GM18909 (cell line): ENCODE measurements around the gene MYO3B.
A peak's percentile ranks its signal among the peaks of the same experiment; 100 is the strongest.
"Not testable (repeated sequence)": the region's sequence is repeated elsewhere in the genome, so short reads cannot be mapped to it uniquely, and the experiment has no call there.

Experiments
- ATAC-seq: cut with Tn5 transposase; IDR thresholded peaks from one replicate; pipeline ENCODE4 v1.9.1; 2021; ENCODE audit warnings: mild to moderate bottlenecking; ENCODE audit not compliant: unreplicated experiment, poor library complexity

Gene MYO3B

DNA sequence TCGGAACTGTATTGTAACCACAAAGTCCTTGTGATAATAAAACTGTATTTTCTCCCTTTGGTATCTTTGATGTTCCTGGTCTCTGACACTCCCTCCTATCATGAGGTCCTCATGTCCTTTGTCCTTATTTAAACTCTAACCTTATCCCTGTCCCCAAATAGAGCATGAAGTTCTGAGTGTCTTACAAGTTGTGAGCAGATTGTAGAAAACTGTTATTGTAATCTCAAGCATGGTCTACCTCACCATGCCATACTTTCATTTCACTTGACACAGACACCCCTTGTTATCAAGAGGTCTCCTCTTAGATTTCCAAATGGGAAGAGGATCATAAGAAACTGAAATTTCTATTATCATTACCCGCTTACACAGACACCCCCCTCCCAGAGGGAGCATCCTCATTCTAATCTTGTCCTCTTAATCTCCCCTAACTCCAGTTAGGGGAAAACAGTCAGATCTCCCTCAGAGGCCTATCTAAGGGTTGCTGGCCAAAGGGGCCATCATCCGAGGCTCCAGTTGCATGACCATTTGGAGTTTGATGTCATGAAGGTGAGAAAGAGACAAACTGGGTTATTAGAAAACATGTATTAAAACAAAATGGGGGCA, 29.0 kb downstream of the MYO3B start:
- ATAC-seq = no peak

DNA sequence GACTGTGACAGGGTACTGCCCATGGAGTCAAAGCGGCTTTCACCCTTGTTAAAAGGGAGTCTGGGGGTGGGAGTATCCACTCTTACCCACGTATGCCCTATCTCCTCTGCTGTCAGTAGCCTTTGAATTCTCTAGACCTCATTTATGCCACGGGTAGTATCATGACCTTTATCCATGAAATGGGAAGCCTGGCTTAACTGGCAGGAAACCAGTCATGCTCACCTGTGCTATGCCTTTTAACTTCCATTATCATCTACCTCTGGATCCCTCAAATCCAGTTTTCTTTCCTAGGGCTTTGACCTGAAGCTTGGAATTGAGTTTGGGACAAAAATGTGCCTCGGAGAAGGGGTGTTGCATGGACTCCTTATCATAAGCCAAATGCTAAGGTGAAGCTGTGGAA, 30.0 kb downstream of the MYO3B start:
- ATAC-seq = no peak

DNA sequence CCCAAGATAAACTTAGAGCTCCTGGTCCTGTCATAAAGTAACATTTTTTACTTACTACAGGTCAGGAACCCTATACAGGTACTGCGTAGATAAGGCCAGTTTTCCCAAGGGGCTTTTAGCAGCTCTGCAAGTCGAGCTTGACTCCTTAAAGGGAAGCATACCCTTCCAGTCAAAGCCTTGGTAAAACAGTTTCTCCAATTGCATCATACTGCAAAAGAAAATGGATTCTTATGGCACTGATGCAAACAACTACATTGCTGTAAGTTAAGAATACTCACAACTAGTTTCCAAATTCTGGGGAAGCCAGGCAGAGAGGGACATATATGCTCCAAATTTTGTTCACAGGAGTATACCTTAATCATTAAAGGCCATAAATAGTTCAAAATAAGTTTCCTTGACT, 31.0 kb downstream of the MYO3B start:
- no peak for ATAC-seq

DNA sequence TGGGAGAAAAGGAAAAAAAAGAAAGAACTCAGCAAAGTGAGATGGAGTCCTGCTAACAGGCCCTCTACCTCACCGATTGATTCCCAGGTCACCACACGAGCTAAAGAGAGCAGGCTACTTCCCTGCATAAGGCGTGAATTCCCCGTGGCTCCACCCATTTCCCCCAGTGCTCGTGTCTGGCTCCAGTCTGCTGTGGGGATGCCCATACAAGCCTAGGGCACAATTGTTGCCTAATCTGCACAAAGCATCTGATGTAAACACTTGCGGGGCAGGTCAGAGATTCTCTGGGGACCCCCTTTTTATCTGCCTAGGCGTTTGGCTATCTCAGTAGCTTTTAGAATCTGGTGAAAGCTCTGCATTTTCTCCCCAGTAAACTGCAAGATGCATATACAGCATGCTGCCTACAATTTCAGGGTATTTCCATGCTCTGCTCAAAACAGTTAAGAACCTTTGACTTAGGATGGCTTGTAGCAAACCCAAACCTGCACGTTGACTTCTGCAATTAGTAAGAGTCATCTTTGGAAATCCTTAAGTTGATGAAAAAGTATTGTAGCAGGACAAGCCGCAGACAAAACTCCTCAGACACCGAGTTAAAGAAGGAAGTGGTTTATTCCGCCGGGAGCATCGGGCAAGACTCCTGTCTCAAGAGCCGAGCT, 34.8 kb downstream of the MYO3B start:
- peak; percentile 65 for ATAC-seq

DNA sequence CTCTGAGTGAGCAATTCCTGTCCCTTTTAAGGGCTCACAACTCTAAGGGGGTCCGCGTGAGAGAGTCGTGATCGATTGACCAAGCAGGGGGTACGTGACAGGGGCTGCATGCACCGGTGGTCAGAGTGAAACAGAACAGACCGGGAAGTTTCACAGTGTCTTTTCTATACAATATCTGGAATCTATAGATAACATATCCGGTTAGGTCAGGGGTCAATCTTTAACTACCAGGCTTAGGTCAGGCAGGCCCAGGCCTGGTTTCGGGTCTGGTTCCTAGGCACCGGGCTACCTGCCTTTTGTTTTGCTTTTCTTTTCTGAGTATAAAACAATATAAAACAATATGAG, 35.3 kb downstream of the MYO3B start:
- ATAC-seq = not testable (repeated sequence)

DNA sequence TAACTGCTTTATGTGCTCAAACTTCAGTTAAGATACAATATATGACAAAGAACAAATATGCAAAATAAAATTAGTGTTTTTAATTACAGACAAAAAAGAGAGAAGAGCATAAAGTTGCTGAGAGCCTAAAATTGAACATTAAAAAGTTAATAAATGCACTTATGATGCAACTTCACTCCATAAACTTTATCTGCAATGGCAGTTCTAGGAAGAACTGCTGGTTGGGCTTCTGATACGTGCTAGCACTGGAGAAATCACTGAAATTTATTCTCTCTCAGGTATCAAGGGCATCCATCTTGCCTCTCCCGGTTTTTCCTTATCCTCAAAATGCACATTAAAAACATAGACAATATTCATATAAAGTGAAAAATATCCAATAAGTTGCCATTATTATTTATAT, 35.7 kb downstream of the MYO3B start:
- ATAC-seq = no peak

DNA sequence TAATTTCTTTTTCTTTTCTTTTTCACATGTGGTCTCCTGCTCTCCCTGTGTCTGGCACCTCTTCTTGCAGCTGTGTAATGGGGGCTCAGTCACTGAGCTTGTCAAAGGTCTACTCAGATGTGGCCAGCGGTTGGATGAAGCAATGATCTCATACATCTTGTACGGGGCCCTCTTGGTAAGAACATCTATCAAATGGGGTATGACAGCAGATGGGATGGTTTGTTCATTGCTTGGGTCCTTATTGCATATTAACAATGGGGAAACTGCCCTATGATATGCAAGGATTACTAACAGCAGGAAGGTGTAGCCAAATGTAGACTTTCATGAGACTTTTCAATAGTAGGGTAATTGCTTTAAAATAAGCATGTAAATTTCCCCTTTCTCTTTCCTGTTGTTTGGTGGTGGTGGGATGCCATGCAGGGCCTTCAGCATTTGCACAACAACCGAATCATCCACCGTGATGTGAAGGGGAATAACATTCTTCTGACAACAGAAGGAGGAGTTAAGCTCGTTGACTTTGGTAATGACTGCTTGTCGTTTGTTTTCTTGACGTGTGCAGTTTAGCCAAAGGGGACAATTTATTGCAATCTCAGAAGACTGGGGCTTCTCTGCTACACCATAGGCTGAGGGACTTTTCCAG, 36.5 kb downstream of the MYO3B start:
- ATAC-seq = no peak

DNA sequence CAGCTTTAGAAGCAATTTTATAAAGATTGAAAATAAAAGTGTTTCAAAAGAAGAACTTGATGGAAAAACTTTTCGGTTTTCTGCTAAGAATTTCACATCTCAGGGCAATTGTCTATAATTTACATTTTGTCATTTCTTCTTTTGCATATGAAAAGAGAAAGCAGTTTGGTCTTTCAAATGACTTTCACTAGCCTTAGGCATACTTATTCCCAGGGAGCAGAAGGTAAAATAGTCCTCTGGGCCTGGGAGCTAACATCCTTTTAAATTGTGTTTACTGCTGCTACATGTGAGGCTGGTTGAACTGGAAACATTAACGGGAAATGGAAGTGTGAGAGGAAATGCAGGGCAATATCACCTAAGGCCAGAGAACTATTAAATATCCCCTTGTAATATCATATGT, 37.1 kb downstream of the MYO3B start:
- ATAC-seq = no peak

DNA sequence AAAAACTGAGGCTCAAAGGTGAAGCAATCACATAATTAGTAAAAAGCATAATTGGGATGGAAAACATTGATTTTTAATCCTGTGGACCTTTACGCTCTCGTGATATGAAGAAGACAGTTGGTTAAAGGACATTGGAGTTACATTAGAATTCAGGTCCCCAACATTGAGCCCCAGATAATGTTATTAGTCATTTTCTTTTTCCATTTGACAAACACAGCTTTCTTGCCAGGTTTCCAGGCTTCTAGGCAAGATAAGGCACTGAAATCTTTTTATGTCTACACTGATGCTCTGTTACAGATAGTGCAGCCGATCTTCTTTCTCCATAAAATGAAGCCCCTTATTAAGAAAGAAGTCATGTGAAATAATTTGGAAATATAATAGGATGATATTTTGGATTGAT, 38.5 kb downstream of the MYO3B start:
- ATAC-seq = no peak

DNA sequence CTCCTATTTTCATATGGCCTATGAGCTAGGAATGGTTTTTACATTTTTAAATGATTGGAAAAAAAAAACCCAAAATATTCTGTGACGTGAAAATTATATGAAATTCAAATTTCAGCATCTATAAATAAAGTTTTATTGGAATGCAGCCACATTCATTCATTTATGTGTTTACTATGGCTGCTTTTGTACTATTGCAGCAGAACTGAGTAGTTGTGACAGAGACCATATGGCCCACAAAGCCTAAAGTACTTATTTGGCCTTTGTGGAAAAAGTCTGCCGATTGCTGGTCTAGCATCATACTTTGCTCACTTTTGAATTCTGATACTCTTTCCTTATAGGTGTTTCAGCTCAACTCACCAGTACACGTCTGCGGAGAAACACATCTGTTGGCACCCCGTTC, 39.0 kb downstream of the MYO3B start:
- ATAC-seq = no peak

DNA sequence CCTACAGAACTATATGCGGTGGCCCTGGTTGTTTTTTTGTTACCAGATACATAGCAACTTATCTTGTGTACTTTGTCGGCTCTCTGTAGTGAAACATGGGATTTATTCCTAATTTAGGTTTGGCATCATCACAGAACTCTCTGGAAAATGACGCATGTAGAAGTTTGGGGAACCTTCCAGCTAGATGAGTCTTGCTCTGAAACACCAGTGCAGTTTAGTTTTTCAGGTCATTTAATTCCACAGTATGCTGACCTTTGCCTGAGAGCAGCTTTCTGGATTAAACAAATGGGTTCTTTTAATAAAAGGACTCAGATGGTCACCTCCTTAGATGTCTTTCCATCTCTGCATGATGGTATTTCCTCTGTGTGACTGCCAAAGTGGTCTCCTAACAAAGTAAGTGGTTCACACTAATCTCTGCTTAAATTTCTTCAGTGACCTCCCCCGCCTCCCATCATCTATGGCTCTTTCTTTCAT, 39.9 kb downstream of the MYO3B start:
- ATAC-seq = no peak

DNA sequence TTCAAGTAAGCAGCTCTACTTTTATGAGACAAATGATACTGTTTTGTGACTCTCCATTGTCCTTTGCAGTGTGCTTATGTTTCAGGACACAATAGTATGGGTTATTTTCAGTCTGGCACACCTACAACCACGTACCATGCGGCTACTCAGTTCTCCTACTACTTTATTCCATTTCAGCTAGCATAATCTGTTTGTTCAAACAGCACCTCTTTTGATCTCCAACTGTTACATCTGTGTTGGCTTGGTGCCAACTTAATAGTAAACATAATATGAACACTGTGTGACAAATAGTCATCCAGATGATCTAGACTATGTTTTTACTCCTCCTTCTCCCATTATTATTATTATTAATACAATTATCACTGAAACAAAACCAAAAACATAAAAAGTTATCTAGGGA, 40.5 kb downstream of the MYO3B start:
- no peak for ATAC-seq

DNA sequence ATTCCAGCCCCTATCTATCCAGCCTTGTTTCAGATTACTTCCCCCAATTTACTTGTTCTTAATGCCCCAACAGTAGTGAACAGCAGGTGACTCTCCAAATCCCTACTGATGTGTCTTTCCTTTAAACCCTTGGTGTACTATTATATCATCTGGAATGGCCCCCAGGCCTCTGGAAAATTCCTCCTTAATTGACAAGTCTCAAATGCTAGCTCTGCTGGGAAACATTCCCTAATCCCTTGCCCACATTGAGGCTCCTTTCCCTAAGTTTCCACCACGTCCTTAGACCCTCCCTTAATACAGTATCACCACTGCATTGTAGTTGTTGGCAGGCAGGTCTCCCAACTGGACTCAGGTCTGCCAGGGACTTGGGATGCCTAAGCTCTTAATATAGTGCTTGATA, 41.0 kb downstream of the MYO3B start:
- ATAC-seq = no peak

DNA sequence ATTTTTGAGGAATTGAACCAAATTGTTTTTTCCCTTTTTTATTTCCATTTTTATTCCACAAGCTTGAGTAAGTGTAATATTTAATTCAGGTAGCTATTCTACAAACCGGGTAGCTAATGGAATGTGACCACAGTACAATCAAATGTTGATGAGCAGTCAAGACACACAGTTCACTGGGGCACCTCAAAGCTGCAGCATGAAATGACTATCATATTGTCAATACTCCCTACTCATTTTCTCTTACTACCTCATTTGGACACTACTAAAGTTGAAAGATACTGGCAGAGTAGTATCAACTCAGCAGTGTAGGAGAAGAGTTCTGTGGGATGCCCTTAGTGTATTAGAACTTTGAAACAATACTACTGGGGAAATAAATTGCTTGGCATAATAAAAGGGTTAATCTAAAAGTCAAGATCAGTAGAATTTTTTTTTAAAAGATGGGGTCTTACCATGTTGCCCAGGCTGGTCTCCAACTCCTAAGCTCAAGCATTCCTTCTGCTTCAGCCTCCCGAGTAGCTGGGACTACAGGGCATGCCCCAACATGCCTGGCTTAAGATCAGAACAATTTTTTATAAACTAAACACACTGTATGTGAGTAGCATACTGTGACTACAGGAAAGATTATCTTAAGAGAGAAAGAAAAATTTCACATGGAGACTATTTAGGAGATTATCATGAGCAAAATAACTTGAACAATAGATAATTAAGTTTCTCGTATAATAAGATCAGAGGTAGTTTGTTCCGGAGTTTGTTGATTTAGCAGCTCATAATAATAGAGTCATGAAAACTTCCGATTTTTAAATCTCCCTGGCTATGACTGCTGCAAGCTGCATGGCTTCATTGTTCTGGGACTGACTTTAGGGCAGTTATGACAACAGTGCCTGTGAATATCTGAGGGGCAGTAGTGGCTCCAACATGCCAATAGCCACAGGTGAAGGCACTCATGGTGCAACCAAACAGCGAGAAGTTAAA, 43.7 kb downstream of the MYO3B start:
- no peak for ATAC-seq

DNA sequence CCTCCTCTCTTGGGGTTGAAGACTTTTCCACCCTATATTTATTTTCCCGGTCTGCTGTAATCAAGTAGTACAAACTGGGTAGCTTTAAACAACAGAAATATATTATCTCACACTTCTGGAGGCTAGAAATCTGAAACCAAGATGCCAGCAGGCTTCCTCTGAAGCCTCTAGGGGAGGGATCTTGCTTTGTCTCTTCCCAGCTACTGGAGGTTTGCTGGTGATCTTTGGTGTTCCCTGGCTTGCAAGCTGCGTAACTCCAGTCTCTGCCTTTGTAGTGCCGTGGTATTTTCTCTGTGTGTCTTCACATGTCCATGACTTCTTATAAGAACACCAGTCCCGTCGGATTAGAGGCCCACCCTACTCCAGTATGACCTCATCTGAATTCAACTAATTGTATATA, 44.4 kb downstream of the MYO3B start:
- ATAC-seq = no peak

DNA sequence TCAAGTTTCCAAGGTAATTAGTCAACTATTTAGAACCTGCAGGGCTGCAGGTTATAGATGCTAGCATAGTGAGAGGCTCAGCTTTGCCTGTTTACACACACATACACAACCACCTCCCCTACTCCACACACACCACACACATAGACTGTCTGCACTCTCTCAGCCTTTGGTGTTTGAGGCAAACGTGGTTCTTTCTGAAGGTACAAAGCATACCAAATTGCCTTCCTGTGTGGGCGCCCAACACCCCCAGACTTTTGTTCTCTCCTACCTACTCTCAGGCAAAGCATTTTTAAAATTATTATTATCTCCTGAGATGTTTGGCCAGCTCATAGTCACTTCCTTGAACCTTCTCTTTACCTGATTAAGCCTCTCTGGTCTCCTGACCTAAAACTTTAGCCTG, 44.9 kb downstream of the MYO3B start:
- no peak for ATAC-seq

DNA sequence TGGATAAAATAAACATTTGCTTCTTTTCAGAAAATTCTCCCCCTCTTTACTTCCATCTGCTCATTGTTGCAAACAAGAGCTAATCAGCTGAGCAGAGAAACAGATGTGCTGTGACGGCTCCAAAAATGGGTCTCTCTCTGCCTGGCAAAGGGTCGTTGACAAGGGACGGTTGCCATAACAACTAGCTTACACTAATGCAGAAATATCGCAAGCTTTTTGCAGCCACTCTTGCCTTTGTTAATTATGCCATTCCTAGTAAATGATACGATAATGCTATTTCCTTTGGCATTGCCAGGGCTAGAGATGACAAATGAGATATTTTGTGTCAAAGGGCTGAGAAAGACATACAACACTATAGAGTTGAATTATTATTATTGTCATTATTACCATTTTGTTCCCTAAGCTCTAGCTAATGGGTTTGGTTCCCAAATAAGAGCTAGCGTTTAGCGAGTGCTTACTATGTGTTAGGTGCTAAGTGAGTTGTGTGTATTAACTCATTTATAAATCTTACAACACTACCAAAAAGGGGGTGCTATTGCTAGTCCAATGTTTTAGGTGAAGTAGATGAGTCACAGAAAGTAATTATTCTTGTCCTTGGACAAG, 46.8 kb downstream of the MYO3B start:
- ATAC-seq = no peak

DNA sequence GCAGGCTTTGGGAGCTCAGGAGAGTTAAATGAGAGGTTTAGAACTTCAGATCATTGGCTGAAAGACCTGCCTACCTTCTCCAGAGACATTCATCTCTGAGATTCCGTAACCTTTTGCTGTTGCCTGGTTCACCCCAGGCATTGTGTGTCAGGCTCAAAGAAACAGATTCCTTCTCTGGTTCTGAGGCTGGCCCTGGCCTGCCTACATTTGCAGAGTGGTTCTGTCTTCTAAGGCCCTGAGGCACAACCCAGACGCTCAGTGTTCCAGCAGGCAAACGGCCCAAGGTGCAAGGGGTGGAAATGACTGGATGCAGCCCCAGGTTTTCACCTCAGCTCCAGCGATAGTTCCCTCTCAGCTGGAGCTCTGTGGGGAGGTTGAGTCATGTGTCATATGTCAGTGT, 48.3 kb downstream of the MYO3B start:
- ATAC-seq = no peak

DNA sequence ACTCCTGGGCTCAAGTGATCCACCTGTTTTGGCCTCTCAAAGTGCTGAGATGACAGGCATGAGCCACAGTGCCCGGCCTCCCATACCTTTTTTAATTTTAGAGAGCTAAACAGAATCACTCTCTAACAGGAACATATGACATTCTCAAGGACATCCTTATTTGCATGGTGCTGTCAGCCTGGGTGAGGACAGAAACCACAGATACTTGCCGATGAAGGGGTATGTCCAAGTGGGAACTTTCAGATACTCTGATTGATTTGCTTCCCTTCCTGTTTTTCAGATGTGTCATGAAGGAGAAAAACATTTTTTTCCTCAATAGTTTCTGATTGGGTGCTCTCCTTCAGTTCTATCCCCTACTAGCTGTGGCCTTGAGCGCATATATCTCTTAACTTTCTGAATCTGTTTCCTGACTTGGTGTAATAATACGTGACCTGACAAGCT, 49.6 kb downstream of the MYO3B start:
- ATAC-seq = peak; percentile 76

DNA sequence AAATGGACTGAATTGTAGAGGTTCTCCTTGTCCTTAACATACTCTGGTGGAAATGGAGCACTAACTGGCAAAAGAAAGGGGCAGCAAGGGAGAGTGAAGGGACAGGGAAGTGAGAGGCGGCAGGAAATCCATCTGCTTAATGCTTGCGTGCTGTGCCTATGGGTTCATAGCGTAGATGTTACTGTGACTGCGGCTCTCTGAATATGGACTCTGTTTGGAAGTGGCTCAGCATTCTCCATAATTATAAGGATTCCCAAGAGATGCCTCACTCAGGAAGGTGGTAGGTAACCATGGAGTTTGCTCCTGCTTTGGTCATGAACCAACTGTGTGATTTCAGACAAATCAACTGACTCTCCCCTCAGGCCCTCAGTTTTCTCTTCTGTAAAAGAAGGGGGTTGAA, 50.0 kb downstream of the MYO3B start:
- ATAC-seq = no peak
